Brain pericyte (primary cell): ENCODE data around the gene MINDY1.

Experiments used
- DNase-seq: peaks from one replicate; pipeline ENCODE4 v3.0.0-alpha.2; 2012; ENCODE audit warnings: low read depth, low spot score

Gene MINDY1

GRCh38 chr1:150967936-150968335 lies 38.8 kb downstream of the MINDY1 start:
- DNase-seq, result no peak

GRCh38 chr1:150966011-150966410 lies 40.7 kb downstream of the MINDY1 start:
- DNase-seq, result no peak

- DNase-seq, result no peak
These were observed 41.1 kb downstream of the MINDY1 start for GRCh38 chr1:150965605-150966004.

GRCh38 chr1:150964164-150964489 lies 42.6 kb downstream of the MINDY1 start:
- DNase-seq, result no peak

GRCh38 chr1:150963321-150964163 lies 43.2 kb downstream of the MINDY1 start:
- no peak for DNase-seq

- no peak for DNase-seq
These were observed 44.9 kb downstream of the MINDY1 start for GRCh38 chr1:150961756-150962155.

- no peak for DNase-seq
These were observed 46.1 kb downstream of the MINDY1 start for GRCh38 chr1:150960646-150961045.

GRCh38 chr1:150957666-150958065 lies 49.0 kb downstream of the MINDY1 start:
- no peak for DNase-seq

GRCh38 chr1:150955280-150955679 lies 51.4 kb downstream of the MINDY1 start:
- DNase-seq, result no peak

- DNase-seq, result no peak
These were observed 52.0 kb downstream of the MINDY1 start for GRCh38 chr1:150954708-150955107.
